Measurements from ENCODE around the gene CC2D2A. TPM values are rescaled to one million over a fixed set of nuclear protein-coding genes. Genes with fewer than 3 reads are reported as not detected.
"Not testable (repeated sequence)": the region's sequence is repeated elsewhere in the genome, so short reads cannot be mapped to it uniquely, and the experiment has no call there.

CC2D2A gene
- total RNA-seq, 6 donors from 2014 or later, result 16.3 to 47.4 (median 25.1) TPM

DNA sequence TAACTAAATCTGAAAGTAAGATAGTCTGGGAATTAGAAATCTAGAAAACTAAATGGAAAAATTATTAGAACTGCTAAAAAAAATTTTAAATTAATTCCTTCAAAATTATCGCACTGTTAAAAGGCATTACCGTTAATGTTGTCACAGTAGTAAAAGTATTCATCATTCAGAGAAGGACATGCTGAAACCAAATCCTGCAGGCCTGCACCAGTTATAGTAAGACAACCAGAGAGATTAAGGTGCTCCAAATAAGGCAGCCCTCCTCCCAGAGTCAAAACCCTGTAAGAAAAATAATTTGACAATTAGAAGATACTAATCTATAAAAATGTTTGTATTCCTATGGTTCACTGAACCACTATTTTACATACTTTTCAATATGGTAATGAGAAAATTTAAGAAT, 142.5 kb downstream of the CC2D2A start:
- TF ChIP-seq, protein P1, sequence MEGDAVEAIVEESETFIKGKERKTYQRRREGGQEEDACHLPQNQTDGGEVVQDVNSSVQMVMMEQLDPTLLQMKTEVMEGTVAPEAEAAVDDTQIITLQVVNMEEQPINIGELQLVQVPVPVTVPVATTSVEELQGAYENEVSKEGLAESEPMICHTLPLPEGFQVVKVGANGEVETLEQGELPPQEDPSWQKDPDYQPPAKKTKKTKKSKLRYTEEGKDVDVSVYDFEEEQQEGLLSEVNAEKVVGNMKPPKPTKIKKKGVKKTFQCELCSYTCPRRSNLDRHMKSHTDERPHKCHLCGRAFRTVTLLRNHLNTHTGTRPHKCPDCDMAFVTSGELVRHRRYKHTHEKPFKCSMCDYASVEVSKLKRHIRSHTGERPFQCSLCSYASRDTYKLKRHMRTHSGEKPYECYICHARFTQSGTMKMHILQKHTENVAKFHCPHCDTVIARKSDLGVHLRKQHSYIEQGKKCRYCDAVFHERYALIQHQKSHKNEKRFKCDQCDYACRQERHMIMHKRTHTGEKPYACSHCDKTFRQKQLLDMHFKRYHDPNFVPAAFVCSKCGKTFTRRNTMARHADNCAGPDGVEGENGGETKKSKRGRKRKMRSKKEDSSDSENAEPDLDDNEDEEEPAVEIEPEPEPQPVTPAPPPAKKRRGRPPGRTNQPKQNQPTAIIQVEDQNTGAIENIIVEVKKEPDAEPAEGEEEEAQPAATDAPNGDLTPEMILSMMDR (IDR thresholded peaks at IDR 0.05), result no peak
- TF ChIP-seq POLR2A (IDR thresholded peaks at IDR 0.05), result no peak
- no peak for TF ChIP-seq EP300 (IDR thresholded peaks at IDR 0.05)
- Histone ChIP-seq H3K4me1 (no peaks in the 10 kb centered on the region), H3K9me3 (no peaks in the 10 kb centered on the region), H3K36me3 (peaks cover 0 to 31% (median 0%) of the 10 kb centered on the region in 4 donors), H3K27ac (no peak overlapping the region), H3K27me3 (no peaks in the 10 kb centered on the region), H3K4me3 (no peak overlapping the region)
- ATAC-seq (ENCODE audit: low FRiP score in 2 of 2) (no peak), DNase-seq (no peak)
- 97% methylated on average over 2 of the region's 2 CpGs for WGBS, 2 donors

DNA sequence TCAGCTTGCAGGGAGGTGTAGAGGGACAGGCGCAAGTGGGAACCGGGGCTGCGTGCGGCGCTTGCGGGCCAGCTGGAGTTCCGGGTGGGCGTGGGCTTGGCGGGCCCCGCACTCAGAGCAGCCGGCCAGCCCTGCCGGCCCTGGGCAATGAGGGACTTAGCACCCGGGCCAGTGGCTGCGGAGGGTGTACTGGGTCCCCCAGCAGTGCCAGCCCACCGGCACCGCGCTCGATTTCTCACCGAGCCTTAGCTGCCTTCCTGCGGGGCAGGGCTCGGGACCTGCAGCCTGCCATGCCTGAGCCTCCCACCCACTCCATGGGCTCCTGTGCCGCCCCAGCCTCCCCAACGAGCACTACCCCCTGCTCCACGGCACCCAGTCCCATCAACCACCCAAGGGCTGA, 145.2 kb downstream of the CC2D2A start:
- H3K27me3 ChIP-seq; H3K4me1 ChIP-seq; H3K9me3 ChIP-seq; H3K4me3 ChIP-seq; H3K27ac ChIP-seq; ATAC-seq (ENCODE audit: low FRiP score in 2 of 2): not testable (repeated sequence)
- peaks cover 0 to 32% (median 0%) of the 10 kb centered on the region in 4 donors for H3K36me3 ChIP-seq
- peak in 1 of 2 donors; percentile 72 for DNase-seq
- WGBS, 2 donors, result 95% methylated on average over 6 of the region's 24 CpGs; no CpG with 5 or more reads in 1 of the 2 donors

DNA sequence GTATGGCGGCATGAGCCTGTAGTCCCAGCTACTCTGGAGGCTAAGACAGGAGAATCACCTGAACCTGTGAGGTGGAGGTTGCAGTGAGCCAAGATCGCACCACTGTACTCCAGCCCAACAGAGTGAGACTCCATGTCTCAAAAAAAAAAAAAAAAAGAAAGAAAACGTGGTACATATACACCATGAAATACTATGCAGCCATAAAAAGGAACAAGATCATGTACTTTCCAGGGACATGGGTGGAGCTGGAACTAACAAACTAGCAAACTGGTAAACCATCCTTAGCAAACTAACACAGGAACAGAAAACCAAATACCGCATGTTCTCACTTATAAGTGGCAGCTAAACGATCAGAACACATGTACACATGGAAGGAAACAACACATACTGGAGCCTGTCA, 147.7 kb downstream of the CC2D2A start:
- not testable (repeated sequence) for H3K27me3 ChIP-seq; H3K4me1 ChIP-seq; H3K4me3 ChIP-seq; H3K27ac ChIP-seq; ATAC-seq (ENCODE audit: low FRiP score in 2 of 2); DNase-seq
- Histone ChIP-seq H3K36me3 (peaks cover 0 to 28% (median 0%) of the 10 kb centered on the region in 4 donors), H3K9me3 (peaks cover 0 to 11% (median 7%) of the 10 kb centered on the region in 4 donors)
- 96 to 97% methylated on average over 5 of the region's 5 CpGs for WGBS, 2 donors

DNA sequence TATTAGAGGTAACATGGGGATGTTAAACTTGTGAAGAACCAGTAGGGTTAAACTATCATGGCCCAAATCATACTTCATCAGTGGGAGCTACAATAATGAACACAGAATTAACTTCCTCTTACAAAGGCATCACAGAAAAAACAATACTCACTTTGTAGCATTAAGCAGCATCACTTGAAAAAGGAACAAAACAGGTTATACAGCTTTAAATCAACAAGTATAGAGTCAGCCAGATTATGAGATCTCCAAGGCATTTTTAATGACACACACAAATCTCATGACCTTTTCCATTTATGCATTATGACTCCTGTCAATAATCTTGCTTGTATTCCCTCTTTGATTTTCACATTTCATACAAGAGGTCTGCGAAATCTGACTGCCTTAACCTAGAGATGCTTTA, 167.1 kb downstream of the CC2D2A start:
- TF ChIP-seq POLR2AphosphoS5 (IDR thresholded peaks at IDR 0.05), result no peak
- Histone ChIP-seq H3K4me3 (no peak overlapping the region), H3K4me1 (no peaks in the 10 kb centered on the region), H3K27ac (no peak overlapping the region), H3K36me3 (peaks cover 3 to 91% (median 48%) of the 10 kb centered on the region in 4 donors), H3K27me3 (no peaks in the 10 kb centered on the region), H3K9me3 (no peaks in the 10 kb centered on the region)
- no peak for DNase-seq
- WGBS, 2 donors, result 80 to 85% methylated on average over 1 of the region's 1 CpG
- ATAC-seq (ENCODE audit: low FRiP score in 2 of 2), result no peak

DNA sequence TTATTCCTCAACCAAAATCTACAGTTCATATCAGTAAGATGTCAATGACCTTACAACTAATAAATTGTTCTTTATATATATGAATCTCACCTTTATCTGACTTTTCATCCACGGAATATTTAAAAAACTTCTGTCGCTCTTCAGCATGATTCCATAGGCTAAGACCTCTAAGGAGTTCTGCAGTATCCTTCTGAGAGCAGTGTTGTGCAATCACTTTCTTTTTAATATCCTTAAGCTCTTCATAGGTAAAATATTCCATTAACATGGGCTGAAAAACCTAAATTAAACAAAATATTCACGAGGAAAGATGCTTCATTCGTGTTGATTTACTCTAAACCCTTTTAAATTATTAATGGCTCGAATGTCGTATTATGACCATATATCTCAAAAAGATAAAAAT, 168.7 kb downstream of the CC2D2A start:
- WGBS, 2 donors, result 87 to 94% methylated on average over 6 of the region's 6 CpGs
- peaks cover 3 to 81% (median 39%) of the 10 kb centered on the region in 4 donors for H3K36me3 ChIP-seq
- ATAC-seq (ENCODE audit: low FRiP score in 2 of 2) (no peak), DNase-seq (no peak)
- no peaks in the 10 kb centered on the region for H3K27me3 ChIP-seq
- H3K27ac ChIP-seq, result no peak overlapping the region
- H3K4me3 ChIP-seq, result no peak overlapping the region
- no peaks in the 10 kb centered on the region for H3K4me1 ChIP-seq
- no peaks in the 10 kb centered on the region for H3K9me3 ChIP-seq
- no peak for TF ChIP-seq POLR2A (IDR thresholded peaks at IDR 0.05)
- no peak for TF ChIP-seq EP300 (IDR thresholded peaks at IDR 0.05)
- TF ChIP-seq POLR2AphosphoS5 (IDR thresholded peaks at IDR 0.05), result no peak
- TF ChIP-seq, protein P1 (IDR thresholded peaks at IDR 0.05), result no peak

DNA sequence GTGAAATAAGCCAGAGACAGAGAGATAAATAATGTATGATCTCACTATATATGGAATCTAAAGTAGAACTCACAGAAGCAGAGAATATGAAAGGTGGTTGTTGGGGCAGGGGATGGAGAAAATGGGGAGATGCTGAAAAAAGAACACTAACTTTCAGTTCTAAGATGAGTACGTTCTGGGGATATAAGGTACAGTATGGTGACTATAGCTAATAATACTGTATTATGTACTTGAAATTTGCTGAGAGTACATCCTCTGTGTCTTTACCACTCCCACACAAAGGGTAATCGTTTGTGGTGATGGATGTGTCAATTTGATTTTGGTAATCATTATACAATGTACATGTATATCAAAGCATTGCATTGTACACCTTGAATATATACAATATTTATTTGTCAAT, 178.9 kb downstream of the CC2D2A start:
- Histone ChIP-seq H3K27ac (peak overlapping the region in 1 of 4 donors; percentile 42), H3K27me3 (no peaks in the 10 kb centered on the region), H3K36me3 (no peaks in the 10 kb centered on the region), H3K4me1 (peaks cover 40 to 62% (median 57%) of the 10 kb centered on the region in 4 donors), H3K9me3 (no peaks in the 10 kb centered on the region), H3K4me3 (no peak overlapping the region)
- no peak for DNase-seq
- WGBS, 2 donors, result 60 to 63% methylated on average over 2 of the region's 2 CpGs
- TF ChIP-seq POLR2A (IDR thresholded peaks at IDR 0.05) (no peak), EP300 (IDR thresholded peaks at IDR 0.05) (no peak), POLR2AphosphoS5 (IDR thresholded peaks at IDR 0.05) (no peak)
- TF ChIP-seq, protein P1 (IDR thresholded peaks at IDR 0.05), result no peak
- ATAC-seq (ENCODE audit: low FRiP score in 2 of 2), result no peak
